DOHH2 (cell line): ENCODE data around the gene TRPC4AP.

ENCODE experiments used
- H3F3A ChIP-seq: fragments of 200-600 bp; sonication (generic), shearing (Covaris generic); 2 replicates; pipeline ENCODE4 v1.6.0; 2016; ENCODE audit warnings: antibody characterized with exemption, mild to moderate bottlenecking; ENCODE audit not compliant: control insufficient read depth, insufficient read depth
- H3K27ac ChIP-seq: fragments of 200-600 bp; sonication (generic); 2 replicates; pipeline ENCODE4 v1.5.1; 2014; ENCODE audit warnings: low read depth, mild to moderate bottlenecking, low read length, moderate library complexity
- H3K27me3 ChIP-seq: fragments of 200-600 bp; sonication (generic); 2 replicates; pipeline ENCODE4 v1.6.1; 2014; ENCODE audit warnings: mild to moderate bottlenecking, low read length, mixed read lengths; ENCODE audit not compliant: control insufficient read depth
- H3K36me3 ChIP-seq: fragments of 200-600 bp; sonication (generic); 2 replicates; pipeline ENCODE4 v1.6.1; 2014; ENCODE audit warnings: mild to moderate bottlenecking, low read length, moderate library complexity, mixed read lengths; ENCODE audit not compliant: control insufficient read depth
- H3K4me1 ChIP-seq: fragments of 200-600 bp; sonication (generic); 2 replicates; pipeline ENCODE4 v1.6.1; 2014; ENCODE audit warnings: mild to moderate bottlenecking, low read length, mixed read lengths; ENCODE audit not compliant: control insufficient read depth
- H3K4me2 ChIP-seq: fragments of 200-600 bp; sonication (generic); 2 replicates; pipeline ENCODE4 v1.6.0; 2014; ENCODE audit warnings: mild to moderate bottlenecking, low read length, moderate library complexity
- H3K4me3 ChIP-seq: fragments of 200-600 bp; sonication (generic); 2 replicates; pipeline ENCODE4 v1.5.1; 2014; ENCODE audit warnings: mild to moderate bottlenecking, low read length, mixed read lengths
- H3K79me2 ChIP-seq: fragments of 200-600 bp; sonication (generic); 2 replicates; pipeline ENCODE4 v1.6.1; 2014; ENCODE audit warnings: mild to moderate bottlenecking, low read length, mixed read lengths; ENCODE audit not compliant: control insufficient read depth
- H3K9me2 ChIP-seq: fragments of 200-600 bp; sonication (generic); replicated peaks from 2 replicates; pipeline ENCODE4 v1.6.1; 2014; ENCODE audit warnings: mild to moderate bottlenecking, low read length, mixed read lengths; ENCODE audit not compliant: control insufficient read depth
- H3K9me3 ChIP-seq: fragments of 200-600 bp; sonication (generic); 2 replicates; pipeline ENCODE4 v1.6.1; 2014; ENCODE audit warnings: antibody characterized with exemption, low read length, mixed read lengths; ENCODE audit not compliant: control insufficient read depth, insufficient read depth
- H4K20me1 ChIP-seq: fragments of 200-600 bp; sonication (generic); 2 replicates; pipeline ENCODE4 v1.6.0; 2014; ENCODE audit warnings: low read depth, mild to moderate bottlenecking, antibody characterized with exemption, low read length, moderate library complexity; ENCODE audit not compliant: control insufficient read depth, insufficient read depth
- EZH2phosphoT487 ChIP-seq: fragments of 200-600 bp; sonication (generic); IDR thresholded peaks from 2 replicates; pipeline ENCODE4 v1.6.1; 2017; ENCODE audit warnings: borderline replicate concordance, mild to moderate bottlenecking, antibody characterized with exemption, low read length, moderate library complexity, mixed read lengths
- TF ChIP-seq, protein P1 (sequence below): fragments of 200-600 bp; sonication (generic); IDR thresholded peaks from one replicate; pipeline ENCODE4 v1.5.1; 2014; ENCODE audit warnings: antibody characterized with exemption, mild to moderate bottlenecking, low read depth, low read length; ENCODE audit not compliant: poor library complexity, severe bottlenecking

The TRPC4AP gene

DNA sequence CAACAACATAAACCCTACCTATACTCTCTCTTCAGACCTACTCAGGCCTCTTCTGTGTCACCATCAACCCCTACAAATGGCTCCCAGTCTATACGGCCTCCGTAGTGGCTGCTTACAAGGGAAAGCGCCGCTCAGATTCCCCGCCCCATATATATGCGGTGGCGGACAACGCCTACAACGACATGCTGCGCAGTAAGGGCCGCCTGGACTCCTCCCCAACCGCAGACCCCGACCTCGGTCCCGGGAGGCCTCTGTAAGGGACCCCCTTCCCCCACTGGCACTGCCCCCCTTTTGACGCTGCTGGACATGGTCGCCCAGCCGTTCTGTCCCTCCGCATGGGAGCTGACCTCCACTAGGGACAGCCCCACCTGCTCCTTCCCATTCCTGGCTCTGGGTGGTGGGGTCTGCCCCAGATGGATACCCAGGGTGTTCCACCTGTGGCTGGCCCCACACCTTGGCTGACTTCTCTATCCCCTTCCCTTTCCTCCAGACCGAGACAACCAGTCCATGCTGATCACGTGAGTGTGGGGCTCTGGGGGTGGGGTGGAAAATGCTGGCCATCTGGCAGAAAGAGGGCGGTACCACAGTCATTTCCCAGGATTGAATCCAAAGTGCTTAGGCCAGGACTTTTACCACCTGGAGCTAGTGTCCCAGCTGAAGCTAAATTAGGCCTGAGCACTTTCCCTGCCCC, 111.9 kb downstream of the TRPC4AP start:
- TF ChIP-seq EZH2phosphoT487, result no peak
- TF ChIP-seq, protein P1, sequence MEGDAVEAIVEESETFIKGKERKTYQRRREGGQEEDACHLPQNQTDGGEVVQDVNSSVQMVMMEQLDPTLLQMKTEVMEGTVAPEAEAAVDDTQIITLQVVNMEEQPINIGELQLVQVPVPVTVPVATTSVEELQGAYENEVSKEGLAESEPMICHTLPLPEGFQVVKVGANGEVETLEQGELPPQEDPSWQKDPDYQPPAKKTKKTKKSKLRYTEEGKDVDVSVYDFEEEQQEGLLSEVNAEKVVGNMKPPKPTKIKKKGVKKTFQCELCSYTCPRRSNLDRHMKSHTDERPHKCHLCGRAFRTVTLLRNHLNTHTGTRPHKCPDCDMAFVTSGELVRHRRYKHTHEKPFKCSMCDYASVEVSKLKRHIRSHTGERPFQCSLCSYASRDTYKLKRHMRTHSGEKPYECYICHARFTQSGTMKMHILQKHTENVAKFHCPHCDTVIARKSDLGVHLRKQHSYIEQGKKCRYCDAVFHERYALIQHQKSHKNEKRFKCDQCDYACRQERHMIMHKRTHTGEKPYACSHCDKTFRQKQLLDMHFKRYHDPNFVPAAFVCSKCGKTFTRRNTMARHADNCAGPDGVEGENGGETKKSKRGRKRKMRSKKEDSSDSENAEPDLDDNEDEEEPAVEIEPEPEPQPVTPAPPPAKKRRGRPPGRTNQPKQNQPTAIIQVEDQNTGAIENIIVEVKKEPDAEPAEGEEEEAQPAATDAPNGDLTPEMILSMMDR, result no peak
- H3K9me3 ChIP-seq, result no peaks in the 10 kb centered on the region
- no peak overlapping the region for H3K4me2 ChIP-seq
- no peaks in the 10 kb centered on the region for H3K9me2 ChIP-seq
- H3K4me3 ChIP-seq, result no peak overlapping the region
- H3K4me1 ChIP-seq, result no peaks in the 10 kb centered on the region
- H4K20me1 ChIP-seq, result no peaks in the 10 kb centered on the region
- H3K36me3 ChIP-seq, result no peaks in the 10 kb centered on the region
- no peak overlapping the region for H3K27ac ChIP-seq
- peaks cover 9% of the 10 kb centered on the region for H3K27me3 ChIP-seq
- no peaks in the 10 kb centered on the region for H3F3A ChIP-seq
- no peaks in the 10 kb centered on the region for H3K79me2 ChIP-seq

DNA sequence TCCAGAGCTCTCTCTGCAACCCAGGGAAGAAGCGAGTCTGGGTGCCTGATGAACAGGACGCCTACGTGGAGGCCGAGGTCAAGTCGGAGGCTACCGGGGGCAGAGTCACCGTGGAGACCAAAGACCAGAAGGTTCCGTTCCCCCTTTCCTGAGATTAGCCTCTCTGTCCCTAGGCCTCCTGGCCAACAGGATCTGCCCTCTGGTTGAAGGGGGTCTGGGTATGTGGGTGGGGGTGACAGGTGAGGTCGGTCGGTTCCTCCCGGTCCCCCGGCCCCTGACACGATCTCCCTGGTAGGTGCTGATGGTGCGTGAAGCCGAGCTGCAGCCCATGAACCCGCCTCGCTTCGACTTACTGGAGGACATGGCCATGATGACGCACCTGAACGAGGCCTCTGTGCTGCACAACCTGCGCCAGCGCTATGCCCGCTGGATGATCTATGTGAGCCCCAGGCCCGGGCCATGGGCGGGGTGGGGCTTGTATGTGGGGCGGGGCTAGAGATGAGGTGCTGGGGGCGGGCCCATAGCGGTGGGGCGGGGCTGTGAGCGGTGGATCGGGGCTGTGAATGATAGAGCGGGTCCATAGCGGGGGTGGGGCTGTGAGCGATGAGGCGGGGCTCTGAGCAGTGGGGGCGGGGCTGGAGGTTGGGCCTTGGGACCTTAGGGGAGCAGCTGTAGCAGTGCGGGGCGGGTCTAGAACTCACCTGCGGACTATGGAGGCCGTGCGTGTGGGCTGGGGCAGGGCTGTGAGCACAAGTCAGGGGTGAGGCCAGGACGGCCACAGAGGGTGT, 113.0 kb downstream of the TRPC4AP start:
- Histone ChIP-seq H3K79me2 (no peaks in the 10 kb centered on the region), H3K4me2 (no peak overlapping the region), H3K36me3 (no peaks in the 10 kb centered on the region), H3K4me3 (no peak overlapping the region), H3K9me3 (no peaks in the 10 kb centered on the region), H3F3A (no peaks in the 10 kb centered on the region), H3K27me3 (peaks cover 9% of the 10 kb centered on the region), H3K4me1 (no peaks in the 10 kb centered on the region), H3K9me2 (no peaks in the 10 kb centered on the region), H4K20me1 (no peaks in the 10 kb centered on the region), H3K27ac (no peak overlapping the region)
- no peak for TF ChIP-seq EZH2phosphoT487
- TF ChIP-seq, protein P1, result no peak

DNA sequence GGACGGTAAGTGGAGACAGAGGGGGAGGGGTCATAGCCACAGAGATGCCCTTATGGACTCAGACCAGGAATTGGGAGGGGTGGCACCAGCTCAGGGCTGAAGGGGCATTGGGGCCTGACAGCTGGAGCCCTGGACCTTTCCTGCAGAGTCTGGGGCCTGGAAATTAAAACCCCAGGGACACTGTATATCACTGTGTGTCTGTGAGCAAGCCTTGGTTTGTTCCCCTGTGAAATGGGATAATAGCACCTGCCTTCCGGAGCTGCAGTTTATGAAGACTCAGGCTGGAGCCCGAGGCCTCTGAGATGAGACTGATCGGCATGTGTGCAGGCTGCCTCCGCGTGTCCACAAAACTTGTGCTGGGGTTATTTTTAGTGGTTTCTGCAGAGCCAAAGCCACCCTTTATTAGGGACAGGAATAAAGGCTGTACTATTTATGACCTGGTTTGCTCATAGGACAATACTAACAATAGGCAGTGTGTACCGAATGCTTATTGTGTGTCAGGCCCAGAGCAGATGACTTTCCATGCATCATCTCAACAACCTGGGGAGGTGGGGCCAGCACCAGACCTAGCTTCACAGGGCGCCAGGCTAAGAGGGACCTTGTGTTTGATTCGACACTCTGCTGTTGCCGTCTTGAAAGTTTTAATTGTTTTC, 114.4 kb downstream of the TRPC4AP start:
- H4K20me1 ChIP-seq, result no peaks in the 10 kb centered on the region
- no peaks in the 10 kb centered on the region for H3K4me1 ChIP-seq
- H3K9me3 ChIP-seq, result no peaks in the 10 kb centered on the region
- H3F3A ChIP-seq, result no peaks in the 10 kb centered on the region
- no peaks in the 10 kb centered on the region for H3K9me2 ChIP-seq
- no peak overlapping the region for H3K4me3 ChIP-seq
- H3K27ac ChIP-seq, result no peak overlapping the region
- no peak for TF ChIP-seq EZH2phosphoT487
- TF ChIP-seq, protein P1, result no peak
- peaks cover under 1% of the 10 kb centered on the region for H3K27me3 ChIP-seq
- H3K79me2 ChIP-seq, result no peaks in the 10 kb centered on the region
- no peak overlapping the region for H3K4me2 ChIP-seq
- no peaks in the 10 kb centered on the region for H3K36me3 ChIP-seq
